HepG2 (cell line): ENCODE results near the gene ZNF442. TPM values are rescaled to one million over a fixed set of nuclear protein-coding genes. Genes with fewer than 3 reads are reported as not detected.
A peak's percentile ranks its signal among the peaks of the same experiment; 100 is the strongest.

ENCODE experiments used
- ATF2 ChIP-seq: sonication (generic); formaldehyde crosslinking; IDR thresholded peaks from 2 replicates; pipeline ENCODE4 v1.4.0; 2020; ENCODE audit warnings: missing genetic modification reagents
- CERS6 ChIP-seq: sonication (generic); formaldehyde crosslinking; IDR thresholded peaks from 2 replicates; pipeline ENCODE4 v1.5.0; 2020; ENCODE audit warnings: missing genetic modification reagents
- DRAP1 ChIP-seq: IDR thresholded peaks from 2 replicates; pipeline ENCODE4 v1.6.1; 2016; ENCODE audit warnings: missing genetic modification reagents, missing compliant biosample characterization
- HBP1 ChIP-seq: IDR thresholded peaks from 2 replicates; pipeline ENCODE4 v1.6.1; 2016; ENCODE audit warnings: low read depth, control low read depth
- MBNL3 ChIP-seq: fragments of 250-450 bp; sonication (Bioruptor Pico); conservative IDR thresholded peaks from 2 replicates; pipeline ENCODE4 v1.8.0; 2022; ENCODE audit warnings: mild to moderate bottlenecking, inconsistent platforms
- MLX ChIP-seq: IDR thresholded peaks from 2 replicates; pipeline ENCODE4 v1.6.1; 2016
- SMC3 ChIP-seq: IDR thresholded peaks from 2 replicates; pipeline ENCODE4 v1.6.1; 2011; ENCODE audit warnings: low read length, improper control_type of control experiment
- SNAPC2 ChIP-seq: sonication (generic); formaldehyde crosslinking; IDR thresholded peaks from 2 replicates; pipeline ENCODE4 v1.8.1; 2022; ENCODE audit warnings: mild to moderate bottlenecking, missing genetic modification reagents
- SPEN ChIP-seq: sonication (generic); formaldehyde crosslinking; IDR thresholded peaks from 2 replicates; pipeline ENCODE4 v1.5.1; 2020; ENCODE audit warnings: low read depth, mild to moderate bottlenecking, missing genetic modification reagents
- SRSF4 ChIP-seq: fragments of 200-400 bp; formaldehyde crosslinking; IDR thresholded peaks from one replicate; pipeline ENCODE4 v1.6.1; 2018; ENCODE audit warnings: mild to moderate bottlenecking, low read depth, low read length, moderate library complexity; ENCODE audit not compliant: poor library complexity, severe bottlenecking
- STAT6 ChIP-seq: sonication (generic); formaldehyde crosslinking; IDR thresholded peaks from 2 replicates; pipeline ENCODE4 v1.4.0; 2020; ENCODE audit warnings: missing genetic modification reagents, mild to moderate bottlenecking, borderline replicate concordance
- TBX2 ChIP-seq: sonication (generic); formaldehyde crosslinking; IDR thresholded peaks from 2 replicates; pipeline ENCODE4 v1.5.0; 2020; ENCODE audit warnings: missing genetic modification reagents, mild to moderate bottlenecking, borderline replicate concordance
- TERF1 ChIP-seq: sonication (generic); formaldehyde crosslinking; IDR thresholded peaks from 2 replicates; pipeline ENCODE4 v1.8.0; 2022; ENCODE audit warnings: mild to moderate bottlenecking, missing genetic modification reagents, moderate library complexity
- ZBTB8A ChIP-seq: sonication (generic); formaldehyde crosslinking; IDR thresholded peaks from 2 replicates; pipeline ENCODE4 v1.4.0; 2020; ENCODE audit warnings: mild to moderate bottlenecking, low read depth, missing genetic modification reagents, borderline replicate concordance
- ZNF414 ChIP-seq: sonication (generic); formaldehyde crosslinking; IDR thresholded peaks from 2 replicates; pipeline ENCODE4 v1.5.0; 2020; ENCODE audit warnings: missing genetic modification reagents
- ZNF781 ChIP-seq: sonication (generic); formaldehyde crosslinking; IDR thresholded peaks from 2 replicates; pipeline ENCODE4 v1.5.1; 2020; ENCODE audit warnings: borderline replicate concordance, mild to moderate bottlenecking, missing genetic modification reagents; ENCODE audit errors: not compliant biosample characterization
- ZSCAN30 ChIP-seq: sonication (generic); formaldehyde crosslinking; IDR thresholded peaks from 2 replicates; pipeline ENCODE4 v1.5.0; 2020; ENCODE audit warnings: mild to moderate bottlenecking, missing genetic modification reagents
- polyA plus RNA-seq, 8 experiments: library from polyadenylated mRNA; depleted of rRNA in 3 of 8; stranded (reverse) in 7 of 8; unstranded in 1 of 8; fragments of >200 nt; fragmentation: Illumina TruSeq in 4 of 8; extraction: Trizol in 4 of 8; gene quantifications; 2 replicates each; pipeline versions ENCODE4 v1.2.1 to v1.2.3, GENCODE V29; 2011 to 2016; ENCODE audit warnings: low read depth in 4 of 8, missing spikeins in 1 of 8, mixed read lengths in 1 of 8; ENCODE audit not compliant: insufficient read depth in 1 of 8
- total RNA-seq, 5 experiments: library from RNA; depleted of rRNA; stranded (reverse); fragments of >200 nt; fragmentation: Illumina TruSeq; extraction: Trizol; gene quantifications; 2 replicates each; pipeline ENCODE4 v1.2.3, GENCODE V29; 2016; ENCODE audit warnings: low read depth in 1 of 5

ZNF442 gene
- total and polyA plus RNA-seq, 2 of the 13 experiments (the other 11 are each of a cell fraction or from before 2014, with no cell fraction given), result 1.0 to 6.0 TPM

- TF ChIP-seq MLX (CRISPR knock-in tag), result peak; percentile 47
- TF ChIP-seq ZNF781 (CRISPR knock-in tag), result peak; percentile 18
- no peak for TF ChIP-seq SMC3
- TF ChIP-seq DRAP1, result peak; percentile 92
- no peak for TF ChIP-seq TERF1 (CRISPR knock-in tag)
- TF ChIP-seq STAT6 (CRISPR knock-in tag), result no peak
- TF ChIP-seq ZNF414 (CRISPR knock-in tag), result 0 out of 2 replicates have a peak, but pooled peaks have one; percentile 28
- TF ChIP-seq TBX2 (CRISPR knock-in tag), result peak; percentile 95; the same call in 1 of the 2 replicates
- 0 out of 2 replicates have a peak, but pooled peaks have one; percentile 91 for TF ChIP-seq SNAPC2 (CRISPR knock-in tag)
- TF ChIP-seq ZBTB8A, result no peak
- peak; percentile 82 for TF ChIP-seq SPEN (CRISPR knock-in tag)
- no peak for TF ChIP-seq SRSF4
- peak; percentile 71 for TF ChIP-seq ATF2
- peak; percentile 78; the same call in 1 of the 2 replicates for TF ChIP-seq ZSCAN30
- no peak for TF ChIP-seq MBNL3
- TF ChIP-seq HBP1 (CRISPR knock-in tag), result peak; percentile 16; the same call in 1 of the 2 replicates
- no peak for TF ChIP-seq CERS6 (CRISPR knock-in tag)
Observed at GRCh38 chr19:12333162-12334159, 32.0 kb downstream of the ZNF442 start, which contains the start of gene ZNF563 (continued).
